ENCODE data around the gene PDZK1IP1. TPM values are rescaled to one million over a fixed set of nuclear protein-coding genes. Genes with fewer than 3 reads are reported as not detected.

PDZK1IP1 gene
- total RNA-seq (1 to 10 TPM in 1 of 9 donors, under 1 TPM in 1, not detected in 7; 0.56 to 7.1 TPM), polyA plus RNA-seq (not detected)
- long read RNA-seq, donor 1 = 0 reads
- long read RNA-seq, donor 2 = 0 reads
- long read RNA-seq, donor 3 = 0 reads

- peak within 1 kb of the TSS in 2 of 12 donors; percentile 13 to 17 for H3K27ac ChIP-seq
- no peak for TF ChIP-seq CTCF (IDR thresholded peaks at IDR 0.05)
- TF ChIP-seq POLR2A (IDR thresholded peaks at IDR 0.05) = no peak
- peaks cover 0 to 25% (median 14%) of the 10 kb centered on the region in 12 donors for H3K4me1 ChIP-seq
- H3K36me3 ChIP-seq = no peaks in the 10 kb centered on the region
- ATAC-seq (peak; percentile 22 to 80 (median 72)), DNase-seq (peak in 4 of 5 donors; percentile 42 to 80 (median 64))
- WGBS, 4 donors = 43 to 61% (median 53%) methylated on average over 11 to 16 of the region's 16 CpGs
- no peak within 1 kb of the TSS for H3K4me3 ChIP-seq
- peaks cover 0 to 3% (median 0%) of the 10 kb centered on the region in 9 donors for H3K27me3 ChIP-seq
- intact Hi-C loops (cut with DNase I) = loop anchor here in 8 of 10 donors (5.0 to 10.0 kb wide), 9 partner anchors 42 to 537 kb away; partner anchors contain the start of gene TAL1 (in 1 of the 8)
- H3K9me3 ChIP-seq = no peaks in the 10 kb centered on the region
Observed at GRCh38 chr1:47189844-47190508, at the start of gene PDZK1IP1. PDZK1IP1 (minus strand) TSS chr1:47190036; CDS start chr1:47189932, 104 bp downstream.

- TF ChIP-seq POLR2A (IDR thresholded peaks at IDR 0.05) (no peak), CTCF (IDR thresholded peaks at IDR 0.05) (no peak)
- peaks cover 0 to 21% (median 10%) of the 10 kb centered on the region in 12 donors for H3K4me1 ChIP-seq
- peaks cover 0 to 22% (median 10%) of the 10 kb centered on the region in 9 donors for H3K27me3 ChIP-seq
- intact Hi-C loops (cut with DNase I) = no loop called here
- no peak overlapping the region for H3K4me3 ChIP-seq
- ATAC-seq (no peak), DNase-seq (no peak)
- no peak overlapping the region for H3K27ac ChIP-seq
- no peaks in the 10 kb centered on the region for H3K36me3 ChIP-seq
- 55 to 70% (median 58%) methylated on average over 5 of the region's 5 CpGs for WGBS, 4 donors
- no peaks in the 10 kb centered on the region for H3K9me3 ChIP-seq
Observed at GRCh38 chr1:47238935-47239592, 49.2 kb upstream of the PDZK1IP1 start.

GRCh38 chr1:47235806-47236205, 46.0 kb upstream of the PDZK1IP1 start:
- no peak for DNase-seq
- intact Hi-C loops (cut with DNase I) = no loop called here
- H3K4me3 ChIP-seq = peak overlapping the region in 1 of 12 donors; percentile 7
- H3K4me1 ChIP-seq = peaks cover 0 to 30% (median 13%) of the 10 kb centered on the region in 12 donors
- 67 to 72% (median 71%) methylated on average over 4 of the region's 4 CpGs for WGBS, 4 donors
- peaks cover 21 to 53% (median 41%) of the 10 kb centered on the region in 9 donors for H3K27me3 ChIP-seq
- H3K36me3 ChIP-seq = no peaks in the 10 kb centered on the region
- ATAC-seq = no peak
- H3K9me3 ChIP-seq = no peaks in the 10 kb centered on the region
- peak overlapping the region in 9 of 12 donors; percentile 13 to 66 (median 57) for H3K27ac ChIP-seq
- TF ChIP-seq CTCF (IDR thresholded peaks at IDR 0.05) (no peak), POLR2A (IDR thresholded peaks at IDR 0.05) (no peak)

- intact Hi-C loops (cut with DNase I) = no loop called here
- no peaks in the 10 kb centered on the region for H3K9me3 ChIP-seq
- peak overlapping the region in 10 of 12 donors; percentile 13 to 66 (median 54) for H3K27ac ChIP-seq
- DNase-seq (peak in 4 of 5 donors; percentile 57 to 73 (median 66)), ATAC-seq (peak; percentile 25 to 73 (median 36))
- peaks cover 0 to 35% (median 14%) of the 10 kb centered on the region in 12 donors for H3K4me1 ChIP-seq
- H3K4me3 ChIP-seq = peak overlapping the region in 3 of 12 donors; percentile 7 to 18 (median 8)
- TF ChIP-seq POLR2A (IDR thresholded peaks at IDR 0.05) (no peak), CTCF (IDR thresholded peaks at IDR 0.05) (no peak)
- WGBS, 4 donors = 14 to 31% (median 18%) methylated on average over 4 to 21 of the region's 21 CpGs
- no peaks in the 10 kb centered on the region for H3K36me3 ChIP-seq
- H3K27me3 ChIP-seq = peaks cover 26 to 59% (median 47%) of the 10 kb centered on the region in 9 donors
Observed at GRCh38 chr1:47235241-47235681, 45.4 kb upstream of the PDZK1IP1 start.

Measured in heart left ventricle (tissue), 16 donors.